Measurements from ENCODE around the gene MDFIC. TPM values are rescaled to one million over a fixed set of nuclear protein-coding genes. Genes with fewer than 3 reads are reported as not detected.

MDFIC gene
- total and polyA plus RNA-seq, 2 of the 4 experiments (the other 2 are of a cell fraction) = 16.9 to 35.0 TPM

- H4K8ac ChIP-seq (ENCODE audit: low read depth in 2 of 2, low read length in 2 of 2) = no peak overlapping the region
- no peak overlapping the region for H3K9ac ChIP-seq (ENCODE audit: low read depth, low read length)
- H3K4me3 ChIP-seq (ENCODE audit: insufficient read depth, low read depth, low read length) = no peak overlapping the region
- no peak overlapping the region for H4K91ac ChIP-seq (ENCODE audit: insufficient read depth, low read depth, low read length)
- ChIA-PET POLR2A (ENCODE audit: unreplicated experiment) (no interaction called here), CTCF (no interaction called here)
- no peaks in the 10 kb centered on the region; the same call in 1 of the 2 replicates for H4K20me1 ChIP-seq (ENCODE audit: insufficient read depth, low read length)
- BruUV-seq (replicated peaks) = no TSS peak
- no peaks in the 10 kb centered on the region for H3K9me3 ChIP-seq (ENCODE audit: control insufficient read depth, insufficient read depth, low read length)
- H3K4ac ChIP-seq (ENCODE audit: low read depth, low read length) = no peak overlapping the region
- no peak overlapping the region for H3K27ac ChIP-seq (ENCODE audit: insufficient read depth, low read length)
- no peak overlapping the region for H2AK5ac ChIP-seq (ENCODE audit: low read depth, low read length)
- H3K4me2 ChIP-seq (ENCODE audit: low read depth, low read length) = no peak overlapping the region
- H2BK120ac ChIP-seq (ENCODE audit: low read depth, low read length) = no peak overlapping the region
- H3K27me3 ChIP-seq (ENCODE audit: control insufficient read depth, insufficient read depth, low read length) = no peaks in the 10 kb centered on the region
- H2BK5ac ChIP-seq (ENCODE audit: low read depth, low read length, poor library complexity, severe bottlenecking) = no peak overlapping the region
- H3K23ac ChIP-seq (ENCODE audit: low read depth, low read length) = no peak overlapping the region
- H4K5ac ChIP-seq (ENCODE audit: low read depth, low read length) = no peak overlapping the region
- no peak for ATAC-seq (ENCODE audit: low read depth)
- H3K79me1 ChIP-seq (ENCODE audit: low read depth in 1 of 2, low read length in 2 of 2) = peaks cover 7 to 29% of the 10 kb centered on the region in 2 experiments
- peaks cover 4% of the 10 kb centered on the region for H3K4me1 ChIP-seq (ENCODE audit: control insufficient read depth, insufficient read depth, low read length)
- no peak overlapping the region for H3K18ac ChIP-seq (ENCODE audit: low read depth, low read length)
- peak; percentile 47 for DNase-seq
- WGBS, 2 experiments (ENCODE audit: extremely low coverage in 2 of 2, insufficient read length in 1 of 2) = 79% methylated on average over 5 of the region's 7 CpGs; no CpG with 5 or more reads in 1 of the 2 experiments
- no peak for TF ChIP-seq ELK1 (IDR thresholded peaks at IDR 0.05; ENCODE audit: borderline replicate concordance, low read depth, low read length)
- TF ChIP-seq CHD1 (IDR thresholded peaks at IDR 0.05; ENCODE audit: low read depth, low read length) = no peak
- TF ChIP-seq RAD21 (IDR thresholded peaks at IDR 0.05; ENCODE audit: low read length) = no peak
- TF ChIP-seq POLR2A (IDR thresholded peaks at IDR 0.05; ENCODE audit: low read depth, low read length) = no peak
- TF ChIP-seq FOS (IDR thresholded peaks at IDR 0.05; ENCODE audit: low read depth, low read length) = no peak
- TF ChIP-seq, protein P1, sequence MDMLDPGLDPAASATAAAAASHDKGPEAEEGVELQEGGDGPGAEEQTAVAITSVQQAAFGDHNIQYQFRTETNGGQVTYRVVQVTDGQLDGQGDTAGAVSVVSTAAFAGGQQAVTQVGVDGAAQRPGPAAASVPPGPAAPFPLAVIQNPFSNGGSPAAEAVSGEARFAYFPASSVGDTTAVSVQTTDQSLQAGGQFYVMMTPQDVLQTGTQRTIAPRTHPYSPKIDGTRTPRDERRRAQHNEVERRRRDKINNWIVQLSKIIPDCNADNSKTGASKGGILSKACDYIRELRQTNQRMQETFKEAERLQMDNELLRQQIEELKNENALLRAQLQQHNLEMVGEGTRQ (IDR thresholded peaks at IDR 0.05; ENCODE audit: low read depth, low read length) = no peak
- TF ChIP-seq SMC3 (IDR thresholded peaks at IDR 0.05; ENCODE audit: low read depth, low read length) = no peak
- no peak for TF ChIP-seq RFX5 (IDR thresholded peaks at IDR 0.05; ENCODE audit: low read depth, low read length)
- TF ChIP-seq, protein P2, sequence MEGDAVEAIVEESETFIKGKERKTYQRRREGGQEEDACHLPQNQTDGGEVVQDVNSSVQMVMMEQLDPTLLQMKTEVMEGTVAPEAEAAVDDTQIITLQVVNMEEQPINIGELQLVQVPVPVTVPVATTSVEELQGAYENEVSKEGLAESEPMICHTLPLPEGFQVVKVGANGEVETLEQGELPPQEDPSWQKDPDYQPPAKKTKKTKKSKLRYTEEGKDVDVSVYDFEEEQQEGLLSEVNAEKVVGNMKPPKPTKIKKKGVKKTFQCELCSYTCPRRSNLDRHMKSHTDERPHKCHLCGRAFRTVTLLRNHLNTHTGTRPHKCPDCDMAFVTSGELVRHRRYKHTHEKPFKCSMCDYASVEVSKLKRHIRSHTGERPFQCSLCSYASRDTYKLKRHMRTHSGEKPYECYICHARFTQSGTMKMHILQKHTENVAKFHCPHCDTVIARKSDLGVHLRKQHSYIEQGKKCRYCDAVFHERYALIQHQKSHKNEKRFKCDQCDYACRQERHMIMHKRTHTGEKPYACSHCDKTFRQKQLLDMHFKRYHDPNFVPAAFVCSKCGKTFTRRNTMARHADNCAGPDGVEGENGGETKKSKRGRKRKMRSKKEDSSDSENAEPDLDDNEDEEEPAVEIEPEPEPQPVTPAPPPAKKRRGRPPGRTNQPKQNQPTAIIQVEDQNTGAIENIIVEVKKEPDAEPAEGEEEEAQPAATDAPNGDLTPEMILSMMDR (conservative IDR thresholded peaks at IDR 0.05; ENCODE audit: low read depth, low read length) = no peak
- TF ChIP-seq BHLHE40 (IDR thresholded peaks at IDR 0.05; ENCODE audit: low read depth, low read length) = no peak
- no peak for TF ChIP-seq RCOR1 (IDR thresholded peaks at IDR 0.05; ENCODE audit: insufficient replicate concordance, low read length)
- no peak for TF ChIP-seq MAFK (IDR thresholded peaks at IDR 0.05; ENCODE audit: low read depth, low read length)
- TF ChIP-seq MAZ (IDR thresholded peaks at IDR 0.05; ENCODE audit: borderline replicate concordance, low read depth, low read length) = no peak
- TF ChIP-seq CEBPB (IDR thresholded peaks at IDR 0.05; ENCODE audit: low read depth, low read length) = no peak
- TF ChIP-seq NFE2L2 (IDR thresholded peaks at IDR 0.05; ENCODE audit: low read depth, low read length) = no peak
- no peak for TF ChIP-seq MXI1 (IDR thresholded peaks at IDR 0.05; ENCODE audit: borderline replicate concordance, low read depth, low read length)
- no peak overlapping the region for H2AFZ ChIP-seq (replicated peaks; ENCODE audit: low read length, poor library complexity)
- no peak overlapping the region for H3K56ac ChIP-seq (ENCODE audit: extremely low read depth, insufficient read depth, low read length)
- H3K9me1 ChIP-seq (ENCODE audit: insufficient read depth, low read length) = peaks cover 5% of the 10 kb centered on the region
- dilution Hi-C loops (cut with HindIII; ENCODE audit: low sequenced_read_pairs, unreplicated experiment) = no loop called here
- H3K36me3 ChIP-seq (ENCODE audit: control insufficient read depth, insufficient read depth, low read length) = peaks cover 5% of the 10 kb centered on the region
- intact Hi-C loops (cut with micrococcal nuclease) = no loop called here
- no peak overlapping the region for H2AK9ac ChIP-seq (replicated peaks; ENCODE audit: low read depth, low read length, poor library complexity)
- in situ Hi-C loops (cut with MboI; ENCODE audit: low sequenced_read_pairs) = no loop called here
- H2BK15ac ChIP-seq (ENCODE audit: low read depth, low read length) = no peak overlapping the region
- H2BK20ac ChIP-seq (ENCODE audit: low read depth, low read length) = no peak overlapping the region
- H3K14ac ChIP-seq (replicated peaks; ENCODE audit: low read depth, low read length) = no peak overlapping the region
These were observed 57.5 kb downstream of the MDFIC start for GRCh38 chr7:114979388-114979787.

Data from IMR-90 (cell line).